H1 (cell line): ENCODE measurements around the gene MYO16. TPM values are rescaled to one million over a fixed set of nuclear protein-coding genes. Genes with fewer than 3 reads are reported as not detected.

ENCODE experiments used
- CHD7 ChIP-seq: fragments of 300-600 bp; sonication (generic); IDR thresholded peaks from 2 replicates; pipeline ENCODE4 v1.7.1; 2012; ENCODE audit warnings: low read length, moderate library complexity, mild to moderate bottlenecking, inconsistent platforms; ENCODE audit not compliant: insufficient replicate concordance
- EGR1 ChIP-seq: IDR thresholded peaks from 2 replicates; pipeline ENCODE4 v1.6.1; 2011; ENCODE audit warnings: low read depth, low read length, borderline replicate concordance
- FOSL1 ChIP-seq: IDR thresholded peaks from 2 replicates; pipeline ENCODE4 v1.6.1; 2011; ENCODE audit warnings: mild to moderate bottlenecking, low read depth, low read length, moderate library complexity; ENCODE audit not compliant: insufficient read depth
- KDM5A ChIP-seq: fragments of 200-600 bp; IDR thresholded peaks from 2 replicates; pipeline ENCODE4 v1.7.1; 2012; ENCODE audit warnings: mild to moderate bottlenecking, low read length, inconsistent platforms, mixed read lengths
- NRF1 ChIP-seq: IDR thresholded peaks from 2 replicates; pipeline ENCODE4 v1.6.1; 2011; ENCODE audit warnings: mild to moderate bottlenecking, low read depth, low read length, improper control_type of control experiment
- RBBP5 ChIP-seq: IDR thresholded peaks from 2 replicates; pipeline ENCODE4 v1.7.1; 2012; ENCODE audit warnings: low read depth, mild to moderate bottlenecking, inconsistent platforms, low read length, moderate library complexity, borderline replicate concordance
- SP1 ChIP-seq: IDR thresholded peaks from 2 replicates; pipeline ENCODE4 v1.6.1; 2011; ENCODE audit warnings: low read depth, low read length
- TCF12 ChIP-seq: IDR thresholded peaks from 2 replicates; pipeline ENCODE4 v1.6.1; 2011; ENCODE audit warnings: low read depth, mild to moderate bottlenecking, low read length
- polyA plus RNA-seq, 7 experiments: library from polyadenylated mRNA; depleted of rRNA in 3 of 7; stranded (reverse) in 5 of 7; unstranded in 2 of 7; fragments of >200 nt in 5 of 7; fragments of 200-250 nt in 2 of 7; gene quantifications; 1 replicate in 5 of 7; 2 replicates in 1 of 7; 4 replicates in 1 of 7; pipeline versions ENCODE4 v1.2.1 to v1.2.3, GENCODE V29; 2011 to 2013; ENCODE audit warnings: missing spikeins in 2 of 7, mixed read lengths in 2 of 7
- total RNA-seq: library from RNA; stranded (reverse); fragmentation: NEBNext Ultra II Directional; extraction: Animal tissue kit (Norgen Biotek cat#: 25700); gene quantifications from 2 replicates; pipeline ENCODE4 v1.2.1, GENCODE V29; 2021

Gene MYO16
- total and polyA plus RNA-seq, 2 of the 8 experiments (the other 6 are each of a cell fraction or from before 2014, with no cell fraction given), result 0.02 to 0.22 TPM

- no peak for TF ChIP-seq CHD7
- TF ChIP-seq SP1, result no peak
- TF ChIP-seq EGR1, result no peak
- no peak for TF ChIP-seq RBBP5
- TF ChIP-seq KDM5A, result no peak
- no peak for TF ChIP-seq NRF1
- no peak for TF ChIP-seq TCF12
- TF ChIP-seq FOSL1, result no peak
Measured at GRCh38 chr13:108606424-108606823, 23.0 kb upstream of the MYO16 start (continued).
